Hepatocyte (in vitro differentiated cells): Measurements from ENCODE around the gene CD99L2.

Experiments
- CTCF ChIP-seq: fragments of 200-600 bp; sonication (generic); IDR thresholded peaks from 2 replicates; pipeline ENCODE4 v1.5.1; 2016; ENCODE audit warnings: antibody characterized with exemption, mild to moderate bottlenecking; ENCODE audit not compliant: poor library complexity
- EZH2 ChIP-seq: fragments of 200-600 bp; sonication (generic); IDR thresholded peaks from 2 replicates; pipeline ENCODE4 v1.6.1; 2016; ENCODE audit warnings: antibody characterized with exemption, mild to moderate bottlenecking, borderline replicate concordance
- EZH2phosphoT487 ChIP-seq: fragments of 200-600 bp; sonication (generic); IDR thresholded peaks from one replicate; pipeline ENCODE4 v1.6.1; 2018; ENCODE audit warnings: antibody characterized with exemption, mild to moderate bottlenecking, low read depth, moderate library complexity; ENCODE audit not compliant: unreplicated experiment, severe bottlenecking

DNA sequence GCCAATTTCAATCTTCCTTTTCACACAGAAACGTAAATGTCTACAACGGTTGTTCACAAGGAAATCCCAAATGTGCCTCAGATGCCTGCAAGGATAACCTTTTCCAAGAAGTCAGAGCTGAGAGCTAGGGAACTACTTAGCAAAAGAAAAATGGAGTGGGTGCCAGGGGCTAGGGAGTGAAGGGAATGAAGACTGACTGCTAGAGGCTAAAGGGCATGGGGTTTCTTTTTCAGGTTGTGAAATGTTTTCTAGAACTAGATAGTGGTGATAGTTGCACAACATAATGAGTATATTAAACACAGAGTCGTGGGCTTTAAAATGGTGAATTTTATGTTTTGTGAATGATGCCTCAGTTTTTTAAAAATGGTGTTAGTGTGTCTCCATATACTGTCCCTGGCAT, 53.4 kb downstream of the CD99L2 start:
- no peak for TF ChIP-seq CTCF
- no peak for TF ChIP-seq EZH2phosphoT487
- no peak for TF ChIP-seq EZH2
